Subcutaneous abdominal adipose tissue (tissue), 5 donors: Measurements from ENCODE around the gene ANKS1B.

Source experiments
- H3K27ac ChIP-seq: one replicate; pipeline ENCODE4 v1.7.0; 2013; ENCODE audit warnings: low read depth, mild to moderate bottlenecking, inconsistent platforms, low read length, moderate library complexity
- H3K27me3 ChIP-seq, 5 donors: one replicate each; pipeline ENCODE4 v1.7.0; 2013; ENCODE audit warnings: low read length in 5 of 5, inconsistent platforms in 1 of 5; ENCODE audit not compliant: control insufficient read depth in 5 of 5, insufficient read depth in 4 of 5
- H3K36me3 ChIP-seq, 5 donors: one replicate each; pipeline ENCODE4 v1.7.0; 2013; ENCODE audit warnings: low read length in 5 of 5; ENCODE audit not compliant: control insufficient read depth in 5 of 5, insufficient read depth in 5 of 5
- H3K4me1 ChIP-seq, 5 donors: one replicate each; pipeline ENCODE4 v1.7.0; 2013; ENCODE audit warnings: low read length in 5 of 5, mild to moderate bottlenecking in 3 of 5, moderate library complexity in 1 of 5; ENCODE audit not compliant: control insufficient read depth in 5 of 5, insufficient read depth in 5 of 5
- H3K4me3 ChIP-seq, 5 donors: one replicate each; pipeline ENCODE4 v1.7.0; 2013; ENCODE audit warnings: low read length in 5 of 5, low read depth in 1 of 5
- H3K9ac ChIP-seq, 5 donors: one replicate each; pipeline ENCODE4 v1.7.0; 2013; ENCODE audit warnings: low read length in 5 of 5, mild to moderate bottlenecking in 4 of 5, moderate library complexity in 3 of 5
- H3K9me3 ChIP-seq, 5 donors: one replicate each; pipeline ENCODE4 v1.7.0; 2013; ENCODE audit warnings: low read length in 5 of 5; ENCODE audit not compliant: control insufficient read depth in 5 of 5
- donor health status: healthy.
- donor health status: healthy.
- donor health status: healthy.
- donor health status: healthy.
- donor health status: healthy.

The ANKS1B gene

DNA sequence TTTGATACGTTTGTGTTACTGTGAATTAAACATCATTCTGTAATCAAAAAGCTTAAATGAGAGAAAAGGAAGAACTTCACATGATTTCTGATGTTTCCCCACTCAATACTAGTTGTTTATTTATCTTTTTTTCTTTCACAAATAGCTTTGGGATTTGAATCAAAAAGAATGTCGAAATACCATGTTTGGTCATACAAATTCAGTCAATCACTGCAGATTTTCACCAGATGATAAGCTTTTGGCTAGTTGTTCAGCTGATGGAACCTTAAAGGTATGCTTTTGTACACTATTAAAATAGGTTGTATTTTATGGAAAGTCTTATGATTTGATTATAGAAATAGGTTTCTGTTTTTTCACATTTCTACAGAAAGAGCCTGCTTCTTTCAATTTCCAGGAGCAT, 1298.1 kb downstream of the ANKS1B start:
- Histone ChIP-seq H3K9me3 (no peaks in the 10 kb centered on the region), H3K9ac (no peak overlapping the region), H3K27me3 (no peaks in the 10 kb centered on the region), H3K4me1 (peaks cover 0 to 4% (median 0%) of the 10 kb centered on the region in 5 donors), H3K4me3 (no peak overlapping the region), H3K27ac (no peak overlapping the region), H3K36me3 (peaks cover 37 to 73% (median 48%) of the 10 kb centered on the region in 5 donors)
